Neutrophil (primary cell): ENCODE measurements around the gene TMEM219.
"Not testable (repeated sequence)": the region's sequence is repeated elsewhere in the genome, so short reads cannot be mapped to it uniquely, and the experiment has no call there.

Experiments
- H3K27ac ChIP-seq: fragments of 200-600 bp; sonication (generic); 2 replicates; pipeline ENCODE4 v1.5.1; 2016; ENCODE audit warnings: mild to moderate bottlenecking, moderate library complexity
- H3K27me3 ChIP-seq: fragments of 200-600 bp; sonication (generic); 2 replicates; pipeline ENCODE4 v1.6.0; 2016; ENCODE audit warnings: mild to moderate bottlenecking
- H3K36me3 ChIP-seq: fragments of 200-600 bp; sonication (generic); 2 replicates; pipeline ENCODE4 v1.5.1; 2017
- H3K4me1 ChIP-seq, 2 experiments: fragments of 200-600 bp in 1 of 2; sonication (generic) in 1 of 2; 1 replicate in 1 of 2; 2 replicates in 1 of 2; pipeline versions ENCODE4 v1.5.1 to v1.6.1; 2013 to 2016; ENCODE audit warnings: low read depth in 1 of 2, low read length in 1 of 2, mild to moderate bottlenecking in 1 of 2, moderate library complexity in 1 of 2; ENCODE audit not compliant: control insufficient read depth in 1 of 2, insufficient read depth in 1 of 2
- H3K4me3 ChIP-seq, 2 experiments: fragments of 200-600 bp in 1 of 2; sonication (generic) in 1 of 2; 1 replicate in 1 of 2; 2 replicates in 1 of 2; pipeline ENCODE4 v1.5.1; 2013 to 2016; ENCODE audit warnings: low read depth in 1 of 2, low read length in 1 of 2, mild to moderate bottlenecking in 1 of 2, moderate library complexity in 1 of 2
- H3K9me3 ChIP-seq: fragments of 200-600 bp; sonication (generic); 2 replicates; pipeline ENCODE4 v1.5.1; 2016
- CTCF ChIP-seq: fragments of 200-600 bp; sonication (generic); IDR thresholded peaks from 2 replicates; pipeline ENCODE4 v1.5.1; 2016; ENCODE audit warnings: antibody characterized with exemption

Gene TMEM219

GRCh38 chr16:29925781-29926710 is 35.8 kb upstream of the TMEM219 start, which contains the start of gene KCTD13:
Gene KCTD13 (minus strand): TSS chr16:29926226. CDS start chr16:29926033, 193 bp downstream.
- TF ChIP-seq CTCF, result peak; percentile 25

GRCh38 chr16:29926711-29927052 is 35.2 kb upstream of the TMEM219 start:
- peak overlapping the region; percentile 84 to 99 for H3K4me3 ChIP-seq
- no peak for TF ChIP-seq CTCF
- no peaks in the 10 kb centered on the region for H3K9me3 ChIP-seq
- no peaks in the 10 kb centered on the region for H3K27me3 ChIP-seq
- peaks cover 19% of the 10 kb centered on the region for H3K36me3 ChIP-seq
- H3K27ac ChIP-seq, result peak overlapping the region; percentile 83
- peaks cover 29 to 39% of the 10 kb centered on the region in 2 experiments for H3K4me1 ChIP-seq

More at GRCh38 chr16:29925781-29926710, 35.8 kb upstream of the TMEM219 start, which contains the start of gene KCTD13:
- peaks cover 29 to 35% of the 10 kb centered on the region in 2 experiments for H3K4me1 ChIP-seq
- peak within 1 kb of the TSS; percentile 83 for H3K27ac ChIP-seq
- no peaks in the 10 kb centered on the region for H3K27me3 ChIP-seq
- H3K9me3 ChIP-seq, result no peaks in the 10 kb centered on the region
- peaks cover 26% of the 10 kb centered on the region for H3K36me3 ChIP-seq
- H3K4me3 ChIP-seq, result peak within 1 kb of the TSS; percentile 84 to 99

GRCh38 chr16:29927070-29927905 is 34.6 kb upstream of the TMEM219 start:
- peaks cover 29 to 39% of the 10 kb centered on the region in 2 experiments for H3K4me1 ChIP-seq
- no peaks in the 10 kb centered on the region for H3K27me3 ChIP-seq
- peak overlapping the region; percentile 83 for H3K27ac ChIP-seq
- TF ChIP-seq CTCF, result no peak
- no peaks in the 10 kb centered on the region for H3K9me3 ChIP-seq
- H3K4me3 ChIP-seq, result peak overlapping the region; percentile 84 to 99
- peaks cover 13% of the 10 kb centered on the region for H3K36me3 ChIP-seq

GRCh38 chr16:29931750-29932149 is 30.1 kb upstream of the TMEM219 start:
- H3K36me3 ChIP-seq, H3K27ac ChIP-seq, H3K4me3 ChIP-seq, H3K27me3 ChIP-seq, H3K9me3 ChIP-seq: not testable (repeated sequence)
- peaks cover 16 to 22% of the 10 kb centered on the region in 2 experiments for H3K4me1 ChIP-seq

GRCh38 chr16:29940656-29941055 is 21.2 kb upstream of the TMEM219 start:
- H3K27me3 ChIP-seq, result no peaks in the 10 kb centered on the region
- H3K4me3 ChIP-seq, result no peak overlapping the region
- no peaks in the 10 kb centered on the region for H3K9me3 ChIP-seq
- no peaks in the 10 kb centered on the region for H3K36me3 ChIP-seq
- no peaks in the 10 kb centered on the region for H3K4me1 ChIP-seq
- no peak for TF ChIP-seq CTCF
- H3K27ac ChIP-seq, result no peak overlapping the region
